Activated T-helper 1 cell treated with anti-CD3 and anti-CD28 coated beads, Interleukin-12 subunit alpha, Interleukin-12 subunit beta, Interleukin-2, Interleukin-4 antibody, amounts not matched to agents 30 ng/mL and 10 ng/mL and 1 ng/mL, durations not matched to agents 14 hours and 24 hours and 36 hours (primary cell): Measurements from ENCODE around the gene PPP6R1. TPM values are rescaled to one million over a fixed set of nuclear protein-coding genes. Genes with fewer than 3 reads are reported as not detected.
"Not testable (repeated sequence)": the region's sequence is repeated elsewhere in the genome, so short reads cannot be mapped to it uniquely, and the experiment has no call there.

Experiments used
- DNase-seq: peaks from one replicate; pipeline ENCODE4 v3.0.0; 2021; ENCODE audit warnings: low spot score
- H3K27ac Mint-ChIP-seq: one replicate; pipeline ENCODE4 v1.8.0; 2021; ENCODE audit warnings: mild to moderate bottlenecking, mixed read lengths
- H3K27me3 Mint-ChIP-seq: one replicate; pipeline ENCODE4 v1.8.0; 2022; ENCODE audit warnings: mild to moderate bottlenecking, moderate library complexity, mixed read lengths; ENCODE audit not compliant: insufficient read depth
- H3K36me3 Mint-ChIP-seq: one replicate; pipeline ENCODE4 v1.8.0; 2021; ENCODE audit warnings: low read depth, mixed read lengths
- H3K4me1 Mint-ChIP-seq: one replicate; pipeline ENCODE4 v1.8.0; 2021; ENCODE audit warnings: low read depth, mixed read lengths
- H3K4me3 Mint-ChIP-seq: one replicate; pipeline ENCODE4 v1.8.0; 2021; ENCODE audit warnings: mild to moderate bottlenecking, moderate library complexity, mixed read lengths
- H3K9me3 Mint-ChIP-seq: one replicate; pipeline ENCODE4 v1.8.0; 2021; ENCODE audit warnings: mixed read lengths
- intact Hi-C: fragments of 100-400 bp; cut with micrococcal nuclease; formaldehyde crosslinking; loops from one replicate; pipeline ENCODE4 v1.15.1; 2024
- total RNA-seq: library from RNA; stranded (reverse); gene quantifications from 2 replicates; pipeline ENCODE4 v1.2.3, GENCODE V29; 2022

The PPP6R1 gene
- total RNA-seq, 1 donor from 2014 or later: 202 TPM

- no peaks in the 10 kb centered on the region for H3K9me3 Mint-ChIP-seq
- H3K4me1 Mint-ChIP-seq: no peaks in the 10 kb centered on the region
- no peak within 1 kb of the TSS for H3K4me3 Mint-ChIP-seq
- no peak within 1 kb of the TSS for H3K27ac Mint-ChIP-seq
- peaks cover 27% of the 10 kb centered on the region for H3K36me3 Mint-ChIP-seq
- no peak for DNase-seq
- no peaks in the 10 kb centered on the region for H3K27me3 Mint-ChIP-seq
- intact Hi-C loops: no loop called here
These were observed 30.3 kb downstream of the PPP6R1 start, which contains the start of gene TMEM86B for GRCh38 chr19:55228403-55229031. Gene TMEM86B (minus strand): TSS chr19:55228763. CDS start chr19:55228741, 22 bp downstream.

GRCh38 chr19:55228015-55228391 is 30.8 kb downstream of the PPP6R1 start:
- H3K9me3 Mint-ChIP-seq: no peaks in the 10 kb centered on the region
- no peak overlapping the region for H3K4me3 Mint-ChIP-seq
- H3K4me1 Mint-ChIP-seq: no peaks in the 10 kb centered on the region
- H3K36me3 Mint-ChIP-seq: peaks cover 22% of the 10 kb centered on the region
- no peaks in the 10 kb centered on the region for H3K27me3 Mint-ChIP-seq
- H3K27ac Mint-ChIP-seq: no peak overlapping the region
- intact Hi-C loops: no loop called here
- no peak for DNase-seq

- Mint-ChIP-seq H3K9me3 (no peaks in the 10 kb centered on the region), H3K27ac (no peak overlapping the region), H3K4me3 (no peak overlapping the region), H3K36me3 (peaks cover 19% of the 10 kb centered on the region), H3K4me1 (no peaks in the 10 kb centered on the region), H3K27me3 (no peaks in the 10 kb centered on the region)
- intact Hi-C loops: no loop called here
- no peak for DNase-seq
These were observed 31.4 kb downstream of the PPP6R1 start for GRCh38 chr19:55227241-55228014.

GRCh38 chr19:55226788-55227187 is 32.0 kb downstream of the PPP6R1 start:
- no peaks in the 10 kb centered on the region for H3K27me3 Mint-ChIP-seq
- peaks cover 15% of the 10 kb centered on the region for H3K36me3 Mint-ChIP-seq
- H3K9me3 Mint-ChIP-seq: no peaks in the 10 kb centered on the region
- H3K4me3 Mint-ChIP-seq: no peak overlapping the region
- no peak for DNase-seq
- intact Hi-C loops: no loop called here
- H3K4me1 Mint-ChIP-seq: no peaks in the 10 kb centered on the region
- no peak overlapping the region for H3K27ac Mint-ChIP-seq

- Mint-ChIP-seq H3K27me3 (no peaks in the 10 kb centered on the region), H3K4me3 (no peak overlapping the region), H3K9me3 (no peaks in the 10 kb centered on the region), H3K36me3 (peaks cover 18% of the 10 kb centered on the region), H3K4me1 (no peaks in the 10 kb centered on the region), H3K27ac (no peak overlapping the region)
- intact Hi-C loops: no loop called here
- DNase-seq: no peak
These were observed 32.5 kb downstream of the PPP6R1 start for GRCh38 chr19:55226273-55226672.

- peaks cover 21% of the 10 kb centered on the region for H3K36me3 Mint-ChIP-seq
- intact Hi-C loops: no loop called here
- H3K4me1 Mint-ChIP-seq: no peaks in the 10 kb centered on the region
- H3K27ac Mint-ChIP-seq: no peak overlapping the region
- H3K9me3 Mint-ChIP-seq: peaks cover 5% of the 10 kb centered on the region
- no peak for DNase-seq
- H3K27me3 Mint-ChIP-seq: no peaks in the 10 kb centered on the region
- H3K4me3 Mint-ChIP-seq: no peak overlapping the region
These were observed 33.3 kb downstream of the PPP6R1 start for GRCh38 chr19:55225415-55225958.

- H3K4me1 Mint-ChIP-seq, H3K27me3 Mint-ChIP-seq, DNase-seq, H3K27ac Mint-ChIP-seq, H3K4me3 Mint-ChIP-seq, H3K9me3 Mint-ChIP-seq, intact Hi-C loops: not testable (repeated sequence)
- peaks cover 22% of the 10 kb centered on the region for H3K36me3 Mint-ChIP-seq
These were observed 34.0 kb downstream of the PPP6R1 start for GRCh38 chr19:55224679-55225414.

GRCh38 chr19:55224038-55224665 is 34.7 kb downstream of the PPP6R1 start:
- H3K4me1 Mint-ChIP-seq: no peaks in the 10 kb centered on the region
- peaks cover 5% of the 10 kb centered on the region for H3K9me3 Mint-ChIP-seq
- DNase-seq: no peak
- H3K27me3 Mint-ChIP-seq: no peaks in the 10 kb centered on the region
- intact Hi-C loops: no loop called here
- no peak overlapping the region for H3K4me3 Mint-ChIP-seq
- H3K36me3 Mint-ChIP-seq: peaks cover 22% of the 10 kb centered on the region
- no peak overlapping the region for H3K27ac Mint-ChIP-seq

GRCh38 chr19:55223291-55224037 is 35.4 kb downstream of the PPP6R1 start:
- DNase-seq: no peak
- H3K4me3 Mint-ChIP-seq: no peak overlapping the region
- H3K4me1 Mint-ChIP-seq: no peaks in the 10 kb centered on the region
- peaks cover 22% of the 10 kb centered on the region for H3K36me3 Mint-ChIP-seq
- H3K27me3 Mint-ChIP-seq: no peaks in the 10 kb centered on the region
- H3K27ac Mint-ChIP-seq: no peak overlapping the region
- intact Hi-C loops: no loop called here
- H3K9me3 Mint-ChIP-seq: peaks cover 5% of the 10 kb centered on the region

- intact Hi-C loops: no loop called here
- peaks cover 11% of the 10 kb centered on the region for H3K4me1 Mint-ChIP-seq
- H3K9me3 Mint-ChIP-seq: peaks cover 13% of the 10 kb centered on the region
- peaks cover 8% of the 10 kb centered on the region for H3K27me3 Mint-ChIP-seq
- no peak overlapping the region for H3K4me3 Mint-ChIP-seq
- no peak for DNase-seq
- peaks cover 14% of the 10 kb centered on the region for H3K36me3 Mint-ChIP-seq
- H3K27ac Mint-ChIP-seq: no peak overlapping the region
These were observed 38.3 kb downstream of the PPP6R1 start for GRCh38 chr19:55220525-55220924.

GRCh38 chr19:55216461-55217198 is 42.2 kb downstream of the PPP6R1 start:
- Mint-ChIP-seq H3K4me3 (peak overlapping the region; percentile 63), H3K27ac (peak overlapping the region; percentile 67)
- intact Hi-C loops: loop anchor here (1.0 to 2.0 kb wide), 3 partner anchors 38 to 123 kb away; partner anchors contain the start of genes KMT5C and PPP6R1

More at GRCh38 chr19:55216461-55217198, 42.2 kb downstream of the PPP6R1 start:
- Mint-ChIP-seq H3K36me3 (peaks cover 12% of the 10 kb centered on the region), H3K4me1 (peaks cover 11% of the 10 kb centered on the region), H3K9me3 (peaks cover 19% of the 10 kb centered on the region), H3K27me3 (peaks cover 11% of the 10 kb centered on the region)
- peak; percentile 31 for DNase-seq
